ENCODE results near the gene PLD3.

Gene PLD3

DNA sequence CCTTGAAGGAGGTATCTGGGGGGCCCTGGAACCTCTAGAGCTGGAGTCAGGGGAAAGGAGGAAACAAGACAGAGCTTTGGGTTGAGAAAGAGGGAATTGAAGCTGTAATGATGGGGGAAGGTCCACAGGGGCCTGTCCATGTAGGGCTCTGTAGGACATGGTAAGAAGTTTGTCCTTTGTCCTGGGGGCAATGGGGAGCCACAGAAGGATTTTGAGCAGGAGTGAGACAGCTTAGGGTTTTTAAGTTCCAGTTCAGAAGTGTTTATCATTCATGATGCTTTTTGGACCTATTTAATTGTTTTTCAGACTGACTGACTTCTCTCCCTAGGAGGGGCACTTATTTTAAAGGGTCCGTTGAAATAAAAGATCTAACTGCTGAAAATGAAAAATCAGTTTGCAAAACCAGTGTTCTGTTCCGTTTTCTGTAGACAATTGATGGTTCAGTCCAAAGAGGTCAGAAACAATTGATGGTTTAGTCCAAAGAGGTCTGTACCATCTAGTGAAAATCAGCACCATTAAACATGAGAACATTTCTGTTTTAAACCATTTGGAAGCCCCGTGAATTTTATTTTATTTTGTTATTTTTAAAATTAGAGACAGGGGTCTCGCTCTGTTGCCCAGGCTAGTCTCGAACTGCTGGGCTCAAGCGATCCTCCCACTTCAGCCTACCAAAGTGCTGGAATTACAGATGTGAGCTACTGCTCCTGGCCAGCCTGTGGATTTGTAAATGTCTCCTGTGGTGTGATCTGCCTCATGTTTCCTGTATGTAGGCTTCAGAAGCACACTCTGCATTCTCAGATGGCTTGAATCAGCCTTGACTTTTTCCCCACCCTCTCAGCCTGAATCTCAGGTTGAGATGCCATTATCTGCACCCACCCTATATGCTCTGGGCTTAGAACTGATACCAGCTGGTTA lies 8.4 kb downstream of the PLD3 start:
- no peaks in the 10 kb centered on the region for H3K4me1 ChIP-seq (ENCODE audit: insufficient read depth, poor library complexity, severe bottlenecking)
- no peaks in the 10 kb centered on the region for H3K27me3 ChIP-seq (ENCODE audit: insufficient read depth, poor library complexity, severe bottlenecking)
- H3K36me3 ChIP-seq (ENCODE audit: low read depth): no peaks in the 10 kb centered on the region
- no peak overlapping the region for H3K4me3 ChIP-seq (ENCODE audit: severe bottlenecking)
- DNase-seq (ENCODE audit: low spot score): no peak
- no peak overlapping the region for H3K27ac ChIP-seq (ENCODE audit: poor library complexity, severe bottlenecking)
- TF ChIP-seq, protein P1, sequence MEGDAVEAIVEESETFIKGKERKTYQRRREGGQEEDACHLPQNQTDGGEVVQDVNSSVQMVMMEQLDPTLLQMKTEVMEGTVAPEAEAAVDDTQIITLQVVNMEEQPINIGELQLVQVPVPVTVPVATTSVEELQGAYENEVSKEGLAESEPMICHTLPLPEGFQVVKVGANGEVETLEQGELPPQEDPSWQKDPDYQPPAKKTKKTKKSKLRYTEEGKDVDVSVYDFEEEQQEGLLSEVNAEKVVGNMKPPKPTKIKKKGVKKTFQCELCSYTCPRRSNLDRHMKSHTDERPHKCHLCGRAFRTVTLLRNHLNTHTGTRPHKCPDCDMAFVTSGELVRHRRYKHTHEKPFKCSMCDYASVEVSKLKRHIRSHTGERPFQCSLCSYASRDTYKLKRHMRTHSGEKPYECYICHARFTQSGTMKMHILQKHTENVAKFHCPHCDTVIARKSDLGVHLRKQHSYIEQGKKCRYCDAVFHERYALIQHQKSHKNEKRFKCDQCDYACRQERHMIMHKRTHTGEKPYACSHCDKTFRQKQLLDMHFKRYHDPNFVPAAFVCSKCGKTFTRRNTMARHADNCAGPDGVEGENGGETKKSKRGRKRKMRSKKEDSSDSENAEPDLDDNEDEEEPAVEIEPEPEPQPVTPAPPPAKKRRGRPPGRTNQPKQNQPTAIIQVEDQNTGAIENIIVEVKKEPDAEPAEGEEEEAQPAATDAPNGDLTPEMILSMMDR (IDR thresholded peaks at IDR 0.05; ENCODE audit: poor library complexity, severe bottlenecking): no peak
- H3K9me3 ChIP-seq (ENCODE audit: severe bottlenecking): no peaks in the 10 kb centered on the region
- no peak for ATAC-seq (ENCODE audit: low read depth)

DNA sequence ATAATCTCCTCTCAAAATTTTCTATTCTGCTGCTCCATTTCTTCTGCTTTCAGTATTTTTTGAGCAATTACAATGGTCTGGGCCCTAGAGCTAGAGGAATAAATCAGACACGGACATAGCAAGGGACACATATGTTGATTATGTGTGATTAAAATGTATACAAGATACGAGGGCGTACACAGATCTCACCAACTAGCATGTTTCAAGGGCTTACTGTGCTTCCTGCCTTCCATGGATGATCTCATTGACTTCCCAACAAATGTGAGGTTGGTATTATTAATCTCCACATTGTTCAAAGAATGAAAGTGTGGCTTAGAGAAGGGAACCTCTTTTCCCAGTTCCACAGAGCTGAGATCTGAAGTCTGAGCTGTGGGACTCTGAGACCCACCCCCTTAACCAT lies 9.1 kb downstream of the PLD3 start:
- no peaks in the 10 kb centered on the region for H3K27me3 ChIP-seq (ENCODE audit: insufficient read depth, poor library complexity, severe bottlenecking)
- TF ChIP-seq, protein P1 (IDR thresholded peaks at IDR 0.05; ENCODE audit: poor library complexity, severe bottlenecking): no peak
- H3K9me3 ChIP-seq (ENCODE audit: severe bottlenecking): no peaks in the 10 kb centered on the region
- no peak for DNase-seq (ENCODE audit: low spot score)
- H3K27ac ChIP-seq (ENCODE audit: poor library complexity, severe bottlenecking): no peak overlapping the region
- H3K4me1 ChIP-seq (ENCODE audit: insufficient read depth, poor library complexity, severe bottlenecking): no peaks in the 10 kb centered on the region
- no peak overlapping the region for H3K4me3 ChIP-seq (ENCODE audit: severe bottlenecking)
- ATAC-seq (ENCODE audit: low read depth): no peak
- no peaks in the 10 kb centered on the region for H3K36me3 ChIP-seq (ENCODE audit: low read depth)

DNA sequence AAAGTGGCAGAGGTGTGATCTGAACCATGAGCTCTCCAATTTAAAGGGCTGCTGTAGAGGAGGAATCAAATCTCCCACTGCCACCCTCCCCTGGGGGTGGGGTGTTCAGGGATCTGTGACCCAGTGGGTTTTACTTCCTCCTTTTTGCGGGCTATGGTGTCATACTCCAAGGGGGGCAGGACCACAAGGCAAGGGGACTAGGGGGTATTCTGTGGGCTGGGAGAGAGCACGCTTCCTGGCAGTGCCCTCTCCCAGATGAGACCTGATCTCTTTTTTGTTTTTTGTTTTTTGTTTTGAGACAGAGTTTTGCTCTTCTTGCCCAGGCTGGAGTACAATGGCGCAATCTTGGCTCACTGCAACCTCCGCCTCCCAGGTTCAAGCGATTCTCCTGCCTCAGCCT lies 10.3 kb downstream of the PLD3 start:
- H3K27ac ChIP-seq (ENCODE audit: poor library complexity, severe bottlenecking): no peak overlapping the region
- H3K27me3 ChIP-seq (ENCODE audit: insufficient read depth, poor library complexity, severe bottlenecking): no peaks in the 10 kb centered on the region
- no peak overlapping the region for H3K4me3 ChIP-seq (ENCODE audit: severe bottlenecking)
- no peak for DNase-seq (ENCODE audit: low spot score)
- H3K36me3 ChIP-seq (ENCODE audit: low read depth): no peaks in the 10 kb centered on the region
- TF ChIP-seq, protein P1 (IDR thresholded peaks at IDR 0.05; ENCODE audit: poor library complexity, severe bottlenecking): no peak
- H3K9me3 ChIP-seq (ENCODE audit: severe bottlenecking): no peaks in the 10 kb centered on the region
- H3K4me1 ChIP-seq (ENCODE audit: insufficient read depth, poor library complexity, severe bottlenecking): no peaks in the 10 kb centered on the region
- ATAC-seq (ENCODE audit: low read depth): no peak

DNA sequence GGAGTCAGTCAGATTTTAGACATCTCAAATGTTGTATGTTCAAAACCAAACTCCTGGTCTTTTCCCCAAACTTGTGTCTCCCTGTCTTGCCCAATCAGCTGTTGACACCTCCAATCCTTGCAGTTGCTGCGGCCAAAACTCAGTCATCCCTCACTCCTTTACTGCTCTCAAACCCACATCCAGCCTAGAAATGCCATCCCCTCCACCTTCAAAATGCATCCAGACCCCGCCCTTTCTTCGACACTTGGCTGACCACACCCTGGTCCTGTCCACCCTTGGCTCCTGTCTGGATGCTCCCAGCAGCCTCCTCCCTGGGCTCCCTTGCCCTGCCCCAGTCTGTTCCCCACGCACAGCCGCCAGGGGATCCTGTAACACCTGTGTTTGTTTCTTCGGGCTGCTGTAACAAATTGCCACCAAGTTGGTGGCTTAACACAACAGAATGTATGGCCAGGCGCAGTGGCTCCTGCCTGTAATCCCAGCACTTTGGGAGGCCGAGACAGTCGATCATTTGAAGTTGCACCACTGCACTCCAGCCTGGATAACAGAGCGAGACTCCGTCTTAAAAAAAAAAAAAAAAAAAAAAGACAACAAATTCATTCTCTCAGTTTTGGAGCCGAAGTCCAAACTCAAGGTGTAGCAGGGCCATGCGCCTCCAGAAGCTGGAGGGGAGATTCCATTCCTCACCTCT lies 11.7 kb downstream of the PLD3 start:
- H3K27ac ChIP-seq (ENCODE audit: poor library complexity, severe bottlenecking): no peak overlapping the region
- H3K27me3 ChIP-seq (ENCODE audit: insufficient read depth, poor library complexity, severe bottlenecking): no peaks in the 10 kb centered on the region
- no peak overlapping the region for H3K4me3 ChIP-seq (ENCODE audit: severe bottlenecking)
- DNase-seq (ENCODE audit: low spot score) (no peak), ATAC-seq (ENCODE audit: low read depth) (no peak)
- H3K9me3 ChIP-seq (ENCODE audit: severe bottlenecking): no peaks in the 10 kb centered on the region
- no peaks in the 10 kb centered on the region for H3K4me1 ChIP-seq (ENCODE audit: insufficient read depth, poor library complexity, severe bottlenecking)
- TF ChIP-seq, protein P1 (IDR thresholded peaks at IDR 0.05; ENCODE audit: poor library complexity, severe bottlenecking): no peak
- H3K36me3 ChIP-seq (ENCODE audit: low read depth): no peaks in the 10 kb centered on the region
